ENCODE data around the gene HSFY1.
"Not testable (repeated sequence)": the region's sequence is repeated elsewhere in the genome, so short reads cannot be mapped to it uniquely, and the experiment has no call there.

DNA sequence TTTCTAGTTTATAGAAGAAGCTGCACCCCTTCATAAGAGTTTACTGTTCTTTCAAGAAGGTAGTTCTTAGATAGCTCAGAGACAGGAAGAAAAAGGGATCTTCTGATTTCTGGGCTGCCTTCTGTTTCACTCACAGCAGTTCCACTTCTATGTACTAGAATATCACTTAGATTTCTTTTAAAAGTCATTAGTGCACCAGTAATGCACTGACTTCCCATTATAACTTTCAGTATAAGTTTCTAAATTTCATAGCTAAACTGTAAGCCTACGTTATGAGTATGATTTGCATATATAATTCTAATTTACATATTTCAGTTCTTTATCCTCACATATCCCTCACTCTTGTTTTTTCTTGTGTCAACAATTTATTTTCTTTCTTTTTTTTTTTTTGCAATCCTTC lies 7.6 kb upstream of the HSFY1 start:
- TF ChIP-seq, protein P1, sequence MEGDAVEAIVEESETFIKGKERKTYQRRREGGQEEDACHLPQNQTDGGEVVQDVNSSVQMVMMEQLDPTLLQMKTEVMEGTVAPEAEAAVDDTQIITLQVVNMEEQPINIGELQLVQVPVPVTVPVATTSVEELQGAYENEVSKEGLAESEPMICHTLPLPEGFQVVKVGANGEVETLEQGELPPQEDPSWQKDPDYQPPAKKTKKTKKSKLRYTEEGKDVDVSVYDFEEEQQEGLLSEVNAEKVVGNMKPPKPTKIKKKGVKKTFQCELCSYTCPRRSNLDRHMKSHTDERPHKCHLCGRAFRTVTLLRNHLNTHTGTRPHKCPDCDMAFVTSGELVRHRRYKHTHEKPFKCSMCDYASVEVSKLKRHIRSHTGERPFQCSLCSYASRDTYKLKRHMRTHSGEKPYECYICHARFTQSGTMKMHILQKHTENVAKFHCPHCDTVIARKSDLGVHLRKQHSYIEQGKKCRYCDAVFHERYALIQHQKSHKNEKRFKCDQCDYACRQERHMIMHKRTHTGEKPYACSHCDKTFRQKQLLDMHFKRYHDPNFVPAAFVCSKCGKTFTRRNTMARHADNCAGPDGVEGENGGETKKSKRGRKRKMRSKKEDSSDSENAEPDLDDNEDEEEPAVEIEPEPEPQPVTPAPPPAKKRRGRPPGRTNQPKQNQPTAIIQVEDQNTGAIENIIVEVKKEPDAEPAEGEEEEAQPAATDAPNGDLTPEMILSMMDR (IDR thresholded peaks at IDR 0.05) = not testable (repeated sequence)
- not testable (repeated sequence) for TF ChIP-seq EP300 (IDR thresholded peaks at IDR 0.05; ENCODE audit: low read depth); POLR2A (IDR thresholded peaks at IDR 0.05); POLR2AphosphoS5 (IDR thresholded peaks at IDR 0.05)

All from transverse colon (tissue), 4 donors.